ENCODE results near the gene SMG7.
A peak's percentile ranks its signal among the peaks of the same experiment; 100 is the strongest.

SMG7 gene

GRCh38 chr1:183450093-183450492 lies 22.2 kb upstream of the SMG7 start:
- Mint-ChIP-seq H3K9me3 (no peaks in the 10 kb centered on the region), H3K4me3 (no peak overlapping the region), H3K36me3 (ENCODE audit: low read depth) (no peaks in the 10 kb centered on the region), H3K27me3 (ENCODE audit: low read depth) (peaks cover 2% of the 10 kb centered on the region), H3K27ac (no peak overlapping the region), H3K4me1 (ENCODE audit: low read depth) (no peaks in the 10 kb centered on the region)

GRCh38 chr1:183454377-183454776 lies 17.9 kb upstream of the SMG7 start:
- no peaks in the 10 kb centered on the region for H3K4me1 Mint-ChIP-seq (ENCODE audit: low read depth)
- H3K4me3 Mint-ChIP-seq = no peak overlapping the region
- peaks cover 15% of the 10 kb centered on the region for H3K27me3 Mint-ChIP-seq (ENCODE audit: low read depth)
- H3K9me3 Mint-ChIP-seq = no peaks in the 10 kb centered on the region
- no peak overlapping the region for H3K27ac Mint-ChIP-seq
- H3K36me3 Mint-ChIP-seq (ENCODE audit: low read depth) = no peaks in the 10 kb centered on the region

GRCh38 chr1:183456826-183457225 lies 15.5 kb upstream of the SMG7 start:
- Mint-ChIP-seq H3K27me3 (ENCODE audit: low read depth) (peaks cover 23% of the 10 kb centered on the region), H3K9me3 (no peaks in the 10 kb centered on the region), H3K36me3 (ENCODE audit: low read depth) (no peaks in the 10 kb centered on the region), H3K4me3 (no peak overlapping the region), H3K4me1 (ENCODE audit: low read depth) (peaks cover 2% of the 10 kb centered on the region), H3K27ac (no peak overlapping the region)

GRCh38 chr1:183457449-183457848 lies 14.8 kb upstream of the SMG7 start:
- Mint-ChIP-seq H3K36me3 (ENCODE audit: low read depth) (no peaks in the 10 kb centered on the region), H3K9me3 (no peaks in the 10 kb centered on the region), H3K4me3 (no peak overlapping the region), H3K27ac (no peak overlapping the region), H3K27me3 (ENCODE audit: low read depth) (peaks cover 28% of the 10 kb centered on the region), H3K4me1 (ENCODE audit: low read depth) (peaks cover 2% of the 10 kb centered on the region)

GRCh38 chr1:183460596-183460995 lies 11.7 kb upstream of the SMG7 start:
- no peaks in the 10 kb centered on the region for H3K36me3 Mint-ChIP-seq (ENCODE audit: low read depth)
- peaks cover 46% of the 10 kb centered on the region for H3K27me3 Mint-ChIP-seq (ENCODE audit: low read depth)
- peaks cover 2% of the 10 kb centered on the region for H3K4me1 Mint-ChIP-seq (ENCODE audit: low read depth)
- H3K4me3 Mint-ChIP-seq = no peak overlapping the region
- no peak overlapping the region for H3K27ac Mint-ChIP-seq
- H3K9me3 Mint-ChIP-seq = no peaks in the 10 kb centered on the region

GRCh38 chr1:183461350-183461749 lies 10.9 kb upstream of the SMG7 start:
- H3K27ac Mint-ChIP-seq = no peak overlapping the region
- no peak overlapping the region for H3K4me3 Mint-ChIP-seq
- H3K4me1 Mint-ChIP-seq (ENCODE audit: low read depth) = peaks cover 2% of the 10 kb centered on the region
- H3K36me3 Mint-ChIP-seq (ENCODE audit: low read depth) = no peaks in the 10 kb centered on the region
- H3K27me3 Mint-ChIP-seq (ENCODE audit: low read depth) = peaks cover 48% of the 10 kb centered on the region
- H3K9me3 Mint-ChIP-seq = no peaks in the 10 kb centered on the region

- peaks cover 46% of the 10 kb centered on the region for H3K27me3 Mint-ChIP-seq (ENCODE audit: low read depth)
- H3K4me1 Mint-ChIP-seq (ENCODE audit: low read depth) = peaks cover 2% of the 10 kb centered on the region
- no peak overlapping the region for H3K4me3 Mint-ChIP-seq
- H3K36me3 Mint-ChIP-seq (ENCODE audit: low read depth) = no peaks in the 10 kb centered on the region
- no peak overlapping the region for H3K27ac Mint-ChIP-seq
- H3K9me3 Mint-ChIP-seq = no peaks in the 10 kb centered on the region
Measured at GRCh38 chr1:183463566-183463965, 8.7 kb upstream of the SMG7 start.

- Mint-ChIP-seq H3K36me3 (ENCODE audit: low read depth) (no peaks in the 10 kb centered on the region), H3K4me3 (no peak overlapping the region), H3K4me1 (ENCODE audit: low read depth) (peaks cover 8% of the 10 kb centered on the region), H3K27me3 (ENCODE audit: low read depth) (peaks cover 34% of the 10 kb centered on the region), H3K9me3 (no peaks in the 10 kb centered on the region), H3K27ac (no peak overlapping the region)
Measured at GRCh38 chr1:183466781-183467180, 5.5 kb upstream of the SMG7 start.

- no peaks in the 10 kb centered on the region for H3K9me3 Mint-ChIP-seq
- H3K4me3 Mint-ChIP-seq = no peak overlapping the region
- no peaks in the 10 kb centered on the region for H3K36me3 Mint-ChIP-seq (ENCODE audit: low read depth)
- peaks cover 27% of the 10 kb centered on the region for H3K27me3 Mint-ChIP-seq (ENCODE audit: low read depth)
- H3K27ac Mint-ChIP-seq = no peak overlapping the region
- peaks cover 8% of the 10 kb centered on the region for H3K4me1 Mint-ChIP-seq (ENCODE audit: low read depth)
Measured at GRCh38 chr1:183467687-183468086, 4.6 kb upstream of the SMG7 start.

GRCh38 chr1:183470147-183470960 lies 1.9 kb upstream of the SMG7 start:
- peaks cover 14% of the 10 kb centered on the region for H3K27me3 Mint-ChIP-seq (ENCODE audit: low read depth)

GRCh38 chr1:183470961-183471742 lies 1.1 kb upstream of the SMG7 start:
- H3K4me1 Mint-ChIP-seq (ENCODE audit: low read depth) = peaks cover 20% of the 10 kb centered on the region
- H3K36me3 Mint-ChIP-seq (ENCODE audit: low read depth) = peaks cover 7% of the 10 kb centered on the region
- H3K4me3 Mint-ChIP-seq = peak overlapping the region; percentile 93
- peaks cover 10% of the 10 kb centered on the region for H3K27me3 Mint-ChIP-seq (ENCODE audit: low read depth)
- no peaks in the 10 kb centered on the region for H3K9me3 Mint-ChIP-seq
- peak overlapping the region; percentile 99 for H3K27ac Mint-ChIP-seq

More at GRCh38 chr1:183470147-183470960, 1.9 kb upstream of the SMG7 start:
- H3K27ac Mint-ChIP-seq = peak overlapping the region; percentile 99
- H3K4me1 Mint-ChIP-seq (ENCODE audit: low read depth) = peaks cover 20% of the 10 kb centered on the region
- peaks cover 7% of the 10 kb centered on the region for H3K36me3 Mint-ChIP-seq (ENCODE audit: low read depth)
- H3K9me3 Mint-ChIP-seq = no peaks in the 10 kb centered on the region
- peak overlapping the region; percentile 93 for H3K4me3 Mint-ChIP-seq

- H3K27me3 Mint-ChIP-seq (ENCODE audit: low read depth) = peaks cover 5% of the 10 kb centered on the region
- H3K4me1 Mint-ChIP-seq (ENCODE audit: low read depth) = peaks cover 20% of the 10 kb centered on the region
- H3K36me3 Mint-ChIP-seq (ENCODE audit: low read depth) = peaks cover 7% of the 10 kb centered on the region
Measured at GRCh38 chr1:183471743-183472487, 384 bp upstream of the SMG7 start.

GRCh38 chr1:183473217-183473536 lies 878 bp downstream of the SMG7 start:
- no peaks in the 10 kb centered on the region for H3K9me3 Mint-ChIP-seq
- H3K36me3 Mint-ChIP-seq (ENCODE audit: low read depth) = peaks cover 7% of the 10 kb centered on the region
- peak overlapping the region; percentile 99 for H3K27ac Mint-ChIP-seq
- peaks cover 21% of the 10 kb centered on the region for H3K4me1 Mint-ChIP-seq (ENCODE audit: low read depth)
- H3K4me3 Mint-ChIP-seq = peak overlapping the region; percentile 93
- no peaks in the 10 kb centered on the region for H3K27me3 Mint-ChIP-seq (ENCODE audit: low read depth)

More at GRCh38 chr1:183471743-183472487, 384 bp upstream of the SMG7 start:
- Mint-ChIP-seq H3K4me3 (peak overlapping the region; percentile 93), H3K27ac (peak overlapping the region; percentile 99), H3K9me3 (no peaks in the 10 kb centered on the region)

- peaks cover 13% of the 10 kb centered on the region for H3K36me3 Mint-ChIP-seq (ENCODE audit: low read depth)
- H3K27ac Mint-ChIP-seq = no peak overlapping the region
- H3K27me3 Mint-ChIP-seq (ENCODE audit: low read depth) = no peaks in the 10 kb centered on the region
- H3K4me3 Mint-ChIP-seq = no peak overlapping the region
- no peaks in the 10 kb centered on the region for H3K9me3 Mint-ChIP-seq
- H3K4me1 Mint-ChIP-seq (ENCODE audit: low read depth) = peaks cover 43% of the 10 kb centered on the region
Measured at GRCh38 chr1:183476081-183476480, 3.8 kb downstream of the SMG7 start.
